Measurements from ENCODE around the gene FOXP4. TPM values are rescaled to one million over a fixed set of nuclear protein-coding genes. Genes with fewer than 3 reads are reported as not detected.

The FOXP4 gene
- total RNA-seq, 1 donor from 2014 or later: 9.7 TPM

DNA sequence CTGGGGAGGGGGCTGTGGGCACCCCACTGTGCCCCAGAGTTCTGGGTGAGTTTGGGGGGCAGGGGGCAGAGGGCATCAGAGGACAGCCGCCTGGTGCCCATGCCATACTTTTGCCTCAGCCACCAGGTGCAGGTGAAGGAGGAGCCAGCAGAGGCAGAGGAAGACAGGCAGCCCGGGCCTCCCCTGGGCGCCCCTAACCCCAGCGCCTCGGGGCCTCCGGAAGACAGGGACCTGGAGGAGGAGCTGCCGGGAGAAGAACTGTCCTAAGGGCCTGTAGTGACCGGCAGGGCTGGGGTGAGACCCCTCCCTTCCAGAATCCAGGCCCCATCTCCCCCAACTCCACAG, 52.5 kb downstream of the FOXP4 start:
- no peaks in the 10 kb centered on the region for H3K36me3 Mint-ChIP-seq (ENCODE audit: low read depth)
- no peak overlapping the region for H3K4me3 Mint-ChIP-seq (ENCODE audit: low read depth)
- intact Hi-C loops (cut with micrococcal nuclease): no loop called here
- H3K9me3 Mint-ChIP-seq: no peaks in the 10 kb centered on the region
- DNase-seq (ENCODE audit: low spot score): no peak
- H3K27ac Mint-ChIP-seq: no peak overlapping the region
- peaks cover 4% of the 10 kb centered on the region for H3K4me1 Mint-ChIP-seq (ENCODE audit: low read depth)
- peaks cover 2% of the 10 kb centered on the region for H3K27me3 Mint-ChIP-seq (ENCODE audit: low read depth)

- Mint-ChIP-seq H3K27me3 (ENCODE audit: low read depth) (peaks cover 2% of the 10 kb centered on the region), H3K27ac (no peak overlapping the region), H3K36me3 (ENCODE audit: low read depth) (no peaks in the 10 kb centered on the region), H3K4me3 (ENCODE audit: low read depth) (no peak overlapping the region), H3K9me3 (no peaks in the 10 kb centered on the region), H3K4me1 (ENCODE audit: low read depth) (peaks cover 4% of the 10 kb centered on the region)
- no peak for DNase-seq (ENCODE audit: low spot score)
- intact Hi-C loops (cut with micrococcal nuclease): no loop called here
Observed at GRCh38 chr6:41599015-41599851, 53.1 kb downstream of the FOXP4 start.

DNA sequence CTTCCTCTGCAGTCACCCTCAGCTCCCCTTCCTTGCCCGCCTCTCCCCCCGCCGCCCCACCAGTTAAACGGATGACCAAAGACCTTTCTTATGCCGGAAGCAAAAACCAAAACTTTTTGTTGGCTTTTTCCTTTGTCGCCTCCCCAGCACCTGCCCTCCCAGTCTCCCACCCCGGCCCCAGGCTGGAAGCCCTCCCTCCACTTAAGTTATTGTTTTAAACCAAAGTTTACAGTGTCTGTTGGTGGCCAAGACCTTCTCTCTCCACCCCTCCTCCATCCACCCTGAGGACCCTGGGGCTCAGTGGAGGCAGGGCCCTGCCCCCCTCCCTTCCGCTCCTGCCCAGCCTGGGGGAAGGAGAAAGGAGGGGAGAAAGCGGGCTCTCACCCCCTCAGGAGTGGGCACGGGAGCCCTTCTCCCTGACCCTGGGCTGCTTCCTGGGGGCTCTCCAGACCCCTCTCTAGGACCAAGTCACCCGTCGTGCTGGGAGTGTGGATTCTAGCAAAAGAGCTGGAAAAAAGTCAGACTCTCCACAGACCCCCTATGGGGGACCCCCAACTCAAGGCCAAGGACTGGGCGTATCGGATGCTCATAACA, 53.8 kb downstream of the FOXP4 start:
- DNase-seq (ENCODE audit: low spot score): no peak
- intact Hi-C loops (cut with micrococcal nuclease): loop anchor here (5.0 kb wide), 1 partner anchor 177 kb away; the partner anchor contains the start of gene FRS3
- Mint-ChIP-seq H3K4me3 (ENCODE audit: low read depth) (no peak overlapping the region), H3K4me1 (ENCODE audit: low read depth) (peaks cover 4% of the 10 kb centered on the region), H3K27me3 (ENCODE audit: low read depth) (peaks cover 3% of the 10 kb centered on the region), H3K9me3 (no peaks in the 10 kb centered on the region), H3K27ac (no peak overlapping the region), H3K36me3 (ENCODE audit: low read depth) (no peaks in the 10 kb centered on the region)

GRCh38 chr6:41600499-41601247, 54.5 kb downstream of the FOXP4 start:
- Mint-ChIP-seq H3K27ac (no peak overlapping the region), H3K4me3 (ENCODE audit: low read depth) (no peak overlapping the region), H3K4me1 (ENCODE audit: low read depth) (peaks cover 4% of the 10 kb centered on the region), H3K9me3 (no peaks in the 10 kb centered on the region), H3K27me3 (ENCODE audit: low read depth) (peaks cover 4% of the 10 kb centered on the region), H3K36me3 (ENCODE audit: low read depth) (no peaks in the 10 kb centered on the region)
- no peak for DNase-seq (ENCODE audit: low spot score)
- intact Hi-C loops (cut with micrococcal nuclease): loop anchor here (5.0 kb wide), 1 partner anchor 177 kb away; the partner anchor contains the start of gene FRS3

GRCh38 chr6:41601248-41601549, 55.0 kb downstream of the FOXP4 start:
- H3K36me3 Mint-ChIP-seq (ENCODE audit: low read depth): no peaks in the 10 kb centered on the region
- intact Hi-C loops (cut with micrococcal nuclease): loop anchor here (5.0 kb wide), 1 partner anchor 176 kb away; the partner anchor contains the start of gene FRS3
- peaks cover 4% of the 10 kb centered on the region for H3K4me1 Mint-ChIP-seq (ENCODE audit: low read depth)
- H3K27me3 Mint-ChIP-seq (ENCODE audit: low read depth): peaks cover 4% of the 10 kb centered on the region
- H3K4me3 Mint-ChIP-seq (ENCODE audit: low read depth): no peak overlapping the region
- no peak for DNase-seq (ENCODE audit: low spot score)
- H3K9me3 Mint-ChIP-seq: no peaks in the 10 kb centered on the region
- no peak overlapping the region for H3K27ac Mint-ChIP-seq

DNA sequence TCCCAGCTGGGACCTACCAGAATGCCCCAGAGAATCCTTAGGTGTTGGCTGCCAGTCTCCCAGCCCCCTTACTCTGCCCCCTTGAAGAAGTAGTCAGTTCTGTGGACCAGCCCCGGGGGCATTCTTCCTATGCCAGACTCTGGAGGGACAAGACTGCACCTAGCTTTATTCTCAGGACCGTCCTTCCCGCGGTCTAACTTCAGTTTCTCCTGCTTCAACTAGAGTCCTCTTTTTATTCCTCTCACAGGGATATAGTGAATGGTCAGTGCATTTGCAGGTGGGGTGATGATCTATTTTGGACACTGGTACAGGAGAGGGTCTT, 56.2 kb downstream of the FOXP4 start:
- peaks cover 4% of the 10 kb centered on the region for H3K4me1 Mint-ChIP-seq (ENCODE audit: low read depth)

DNA sequence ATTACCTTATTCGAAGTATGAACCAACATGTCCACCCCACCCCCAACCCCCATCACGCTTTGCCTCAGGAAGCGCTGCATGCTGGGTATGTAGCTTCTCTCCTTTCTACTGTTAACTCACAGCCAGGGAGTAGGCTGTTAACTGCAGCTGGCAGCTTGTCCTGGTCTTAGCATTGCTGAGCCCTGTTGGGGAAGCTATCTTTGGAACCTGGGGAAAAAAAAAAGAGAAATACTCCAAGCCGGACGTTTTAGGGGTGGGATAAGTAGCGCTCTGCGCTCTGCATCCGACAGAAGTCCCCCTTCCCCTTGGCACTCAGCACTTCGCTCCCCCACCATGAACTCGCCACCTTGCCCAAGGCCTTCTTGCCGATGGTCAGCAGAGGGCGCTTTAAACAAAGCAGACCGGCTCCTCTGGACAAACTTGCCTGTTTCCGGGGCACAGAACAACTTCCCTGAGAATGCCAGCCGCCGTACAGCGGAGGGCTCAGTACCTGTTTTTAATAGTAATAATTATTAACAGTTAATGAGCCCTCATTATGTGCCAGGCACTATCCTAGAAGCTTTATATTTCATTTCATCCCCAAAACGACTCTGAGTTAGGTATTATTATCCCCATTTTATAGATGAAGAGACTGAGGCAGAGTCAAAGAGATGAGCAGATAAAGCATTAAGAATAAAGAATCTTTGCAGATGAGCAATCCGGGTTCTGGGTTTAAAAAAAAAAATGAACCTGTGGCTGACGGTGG, 56.9 kb downstream of the FOXP4 start:
- H3K9me3 Mint-ChIP-seq: no peaks in the 10 kb centered on the region
- no peaks in the 10 kb centered on the region for H3K36me3 Mint-ChIP-seq (ENCODE audit: low read depth)
- intact Hi-C loops (cut with micrococcal nuclease): loop anchor here (1.0 to 5.0 kb wide), 2 partner anchors 79 to 174 kb away; partner anchors contain the start of gene FRS3
- peaks cover 4% of the 10 kb centered on the region for H3K4me1 Mint-ChIP-seq (ENCODE audit: low read depth)
- peak; percentile 66 for DNase-seq (ENCODE audit: low spot score)
- no peak overlapping the region for H3K27ac Mint-ChIP-seq
- H3K27me3 Mint-ChIP-seq (ENCODE audit: low read depth): peaks cover 4% of the 10 kb centered on the region
- H3K4me3 Mint-ChIP-seq (ENCODE audit: low read depth): no peak overlapping the region

More for the DNA sequence above, 56.2 kb downstream of the FOXP4 start:
- no peak overlapping the region for H3K27ac Mint-ChIP-seq
- DNase-seq (ENCODE audit: low spot score): no peak
- intact Hi-C loops (cut with micrococcal nuclease): loop anchor here (5.0 kb wide), 1 partner anchor 175 kb away; the partner anchor contains the start of gene FRS3
- peaks cover 4% of the 10 kb centered on the region for H3K27me3 Mint-ChIP-seq (ENCODE audit: low read depth)
- H3K36me3 Mint-ChIP-seq (ENCODE audit: low read depth): no peaks in the 10 kb centered on the region
- H3K9me3 Mint-ChIP-seq: no peaks in the 10 kb centered on the region
- no peak overlapping the region for H3K4me3 Mint-ChIP-seq (ENCODE audit: low read depth)

GRCh38 chr6:41604006-41604405, 57.8 kb downstream of the FOXP4 start:
- intact Hi-C loops (cut with micrococcal nuclease): loop anchor here (5.0 kb wide), 1 partner anchor 173 kb away; the partner anchor contains the start of gene FRS3
- Mint-ChIP-seq H3K4me1 (ENCODE audit: low read depth) (peaks cover 4% of the 10 kb centered on the region), H3K27ac (no peak overlapping the region), H3K4me3 (ENCODE audit: low read depth) (no peak overlapping the region), H3K27me3 (ENCODE audit: low read depth) (peaks cover 4% of the 10 kb centered on the region), H3K9me3 (no peaks in the 10 kb centered on the region), H3K36me3 (ENCODE audit: low read depth) (no peaks in the 10 kb centered on the region)
- no peak for DNase-seq (ENCODE audit: low spot score)

- peaks cover 4% of the 10 kb centered on the region for H3K4me1 Mint-ChIP-seq (ENCODE audit: low read depth)
- no peaks in the 10 kb centered on the region for H3K36me3 Mint-ChIP-seq (ENCODE audit: low read depth)
- no peak for DNase-seq (ENCODE audit: low spot score)
- no peak overlapping the region for H3K4me3 Mint-ChIP-seq (ENCODE audit: low read depth)
- no peak overlapping the region for H3K27ac Mint-ChIP-seq
- peaks cover 5% of the 10 kb centered on the region for H3K27me3 Mint-ChIP-seq (ENCODE audit: low read depth)
- intact Hi-C loops (cut with micrococcal nuclease): no loop called here
- H3K9me3 Mint-ChIP-seq: no peaks in the 10 kb centered on the region
Observed at GRCh38 chr6:41605649-41606048, 59.5 kb downstream of the FOXP4 start.

DNA sequence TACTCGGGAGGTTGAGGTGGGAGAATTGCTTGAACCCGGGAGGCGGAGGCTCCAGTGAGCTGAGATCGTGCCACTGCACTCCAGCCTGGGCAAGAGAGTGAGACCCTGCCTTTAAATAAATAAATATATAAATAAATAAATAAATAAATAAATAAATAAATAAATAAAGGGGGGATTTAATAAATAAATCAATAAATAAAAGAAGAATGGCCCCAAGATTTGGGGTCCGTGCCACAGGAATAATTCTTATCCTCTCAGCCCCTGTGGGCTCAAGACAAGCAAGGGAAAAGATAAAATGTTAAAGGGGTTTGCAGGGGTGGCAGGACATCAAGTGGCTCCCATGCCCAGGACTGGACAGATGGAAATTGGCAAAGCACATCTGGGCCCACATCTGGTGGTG, 60.9 kb downstream of the FOXP4 start:
- H3K4me1 Mint-ChIP-seq (ENCODE audit: low read depth): peaks cover 4% of the 10 kb centered on the region
- no peak for DNase-seq (ENCODE audit: low spot score)
- H3K4me3 Mint-ChIP-seq (ENCODE audit: low read depth): no peak overlapping the region
- H3K36me3 Mint-ChIP-seq (ENCODE audit: low read depth): no peaks in the 10 kb centered on the region
- intact Hi-C loops (cut with micrococcal nuclease): no loop called here
- peaks cover 6% of the 10 kb centered on the region for H3K27me3 Mint-ChIP-seq (ENCODE audit: low read depth)
- H3K27ac Mint-ChIP-seq: no peak overlapping the region
- no peaks in the 10 kb centered on the region for H3K9me3 Mint-ChIP-seq

GRCh38 chr6:41607736-41608135, 61.6 kb downstream of the FOXP4 start:
- Mint-ChIP-seq H3K4me3 (ENCODE audit: low read depth) (no peak overlapping the region), H3K4me1 (ENCODE audit: low read depth) (peaks cover 3% of the 10 kb centered on the region), H3K27me3 (ENCODE audit: low read depth) (peaks cover 8% of the 10 kb centered on the region), H3K36me3 (ENCODE audit: low read depth) (no peaks in the 10 kb centered on the region), H3K27ac (no peak overlapping the region), H3K9me3 (peaks cover 4% of the 10 kb centered on the region)
- DNase-seq (ENCODE audit: low spot score): no peak
- intact Hi-C loops (cut with micrococcal nuclease): no loop called here

DNA sequence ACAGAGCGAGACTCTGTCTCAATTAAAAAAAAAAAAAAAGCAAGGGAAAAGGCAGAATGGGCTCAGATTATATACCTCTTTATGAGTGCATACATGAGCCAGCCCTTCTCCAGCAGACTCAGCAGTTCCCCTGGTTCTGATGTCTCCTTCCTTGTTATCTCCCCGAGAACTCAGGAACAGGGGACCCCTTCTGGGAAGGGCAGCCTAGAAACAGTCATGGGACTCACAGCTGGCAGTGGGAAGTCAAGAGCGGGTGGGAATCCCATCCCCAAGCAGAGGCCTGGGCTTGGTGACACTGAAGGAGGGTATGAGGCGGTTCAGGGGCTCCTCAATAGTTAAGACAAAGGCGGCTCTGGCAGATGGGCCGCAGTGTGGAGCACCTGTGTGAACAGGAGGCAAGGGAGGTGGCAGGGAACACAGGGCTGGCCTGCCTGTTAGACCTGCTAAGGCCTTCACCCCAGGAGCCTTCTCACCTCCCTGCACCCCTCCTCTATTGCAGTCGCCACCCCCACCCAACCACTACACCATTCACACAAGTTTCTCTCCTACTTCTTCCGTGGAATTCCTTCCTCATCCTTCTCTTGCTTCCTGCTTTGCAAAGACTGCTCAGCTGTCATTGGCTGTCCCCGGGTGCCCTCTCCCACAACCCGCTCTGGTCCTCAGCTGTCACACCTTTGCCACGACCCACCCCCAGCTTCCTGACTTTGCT, 62.4 kb downstream of the FOXP4 start:
- intact Hi-C loops (cut with micrococcal nuclease): no loop called here
- Mint-ChIP-seq H3K27ac (no peak overlapping the region), H3K27me3 (ENCODE audit: low read depth) (peaks cover 6% of the 10 kb centered on the region), H3K4me1 (ENCODE audit: low read depth) (no peaks in the 10 kb centered on the region), H3K36me3 (ENCODE audit: low read depth) (no peaks in the 10 kb centered on the region), H3K4me3 (ENCODE audit: low read depth) (no peak overlapping the region), H3K9me3 (peaks cover 8% of the 10 kb centered on the region)
- no peak for DNase-seq (ENCODE audit: low spot score)
